WTC11 (cell line): ENCODE data around the gene UBE2N. TPM values are rescaled to one million over a fixed set of nuclear protein-coding genes. Genes with fewer than 3 reads are reported as not detected.
A peak's percentile ranks its signal among the peaks of the same experiment; 100 is the strongest.

Experiments used
- ATAC-seq: fragments of 200-7000 bp; cut with Tn5 transposase; 2 replicates; pipeline ENCODE4 v1.10.0; 2021; ENCODE audit warnings: mild to moderate bottlenecking, moderate library complexity
- CTCF ChIA-PET: fragments of 300-600 bp; sonication (Branson Sonifier 250); formaldehyde crosslinking; loops from one replicate; lab custom pipeline; 2021; ENCODE audit warnings: antibody characterized with exemption; lab: Charles Lee
- POLR2A ChIA-PET: fragments of 350-600 bp; sonication (Branson Sonifier 250); formaldehyde crosslinking; loops from one replicate; lab custom pipeline; 2021; ENCODE audit warnings: antibody characterized with exemption; lab: Charles Lee
- DNase-seq: peaks from one replicate; pipeline ENCODE4 v3.0.0; 2021; ENCODE audit warnings: low spot score
- H3K27ac Mint-ChIP-seq: 2 replicates; pipeline ENCODE4 v1.8.0; 2021; ENCODE audit warnings: mixed read lengths
- H3K27me3 Mint-ChIP-seq: 2 replicates; pipeline ENCODE4 v1.8.0; 2021; ENCODE audit warnings: low read depth, mild to moderate bottlenecking, moderate library complexity, mixed read lengths
- H3K36me3 Mint-ChIP-seq: 2 replicates; pipeline ENCODE4 v1.8.0; 2021; ENCODE audit warnings: mixed read lengths
- H3K4me1 Mint-ChIP-seq: 2 replicates; pipeline ENCODE4 v1.8.0; 2022; ENCODE audit warnings: mixed read lengths
- H3K4me3 Mint-ChIP-seq: 2 replicates; pipeline ENCODE4 v1.8.0; 2021; ENCODE audit warnings: mild to moderate bottlenecking, moderate library complexity, mixed read lengths
- H3K9me3 Mint-ChIP-seq: 2 replicates; pipeline ENCODE4 v1.8.0; 2021; ENCODE audit warnings: mixed read lengths
- ESRRA ChIP-seq: sonication (generic); formaldehyde crosslinking; IDR thresholded peaks from 2 replicates; pipeline ENCODE4 v1.8.1; 2022; ENCODE audit warnings: mild to moderate bottlenecking, missing genetic modification reagents, borderline replicate concordance
- FOXJ3 ChIP-seq: sonication (generic); formaldehyde crosslinking; IDR thresholded peaks from 2 replicates; pipeline ENCODE4 v1.9.0; 2021; ENCODE audit warnings: missing genetic modification reagents, mild to moderate bottlenecking, borderline replicate concordance
- FOXP4 ChIP-seq: sonication (generic); formaldehyde crosslinking; IDR thresholded peaks from 2 replicates; pipeline ENCODE4 v1.8.0; 2022; ENCODE audit warnings: mild to moderate bottlenecking, missing genetic modification reagents
- GTF2I ChIP-seq: fragments of 250-450 bp; sonication (Bioruptor Pico); conservative IDR thresholded peaks from 2 replicates; pipeline ENCODE4 v1.4.0; 2021; ENCODE audit warnings: mild to moderate bottlenecking
- HMGXB4 ChIP-seq: sonication (generic); formaldehyde crosslinking; IDR thresholded peaks from 2 replicates; pipeline ENCODE4 v1.8.1; 2023; ENCODE audit warnings: mild to moderate bottlenecking, moderate library complexity, missing genetic modification reagents
- MYBL2 ChIP-seq: sonication (generic); formaldehyde crosslinking; IDR thresholded peaks from 2 replicates; pipeline ENCODE4 v1.8.1; 2023; ENCODE audit warnings: mild to moderate bottlenecking, moderate library complexity, missing genetic modification reagents
- NR2C2 ChIP-seq: sonication (generic); formaldehyde crosslinking; IDR thresholded peaks from 2 replicates; pipeline ENCODE4 v1.8.0; 2022; ENCODE audit warnings: mild to moderate bottlenecking, missing genetic modification reagents
- NR3C1 ChIP-seq: sonication (generic); formaldehyde crosslinking; conservative IDR thresholded peaks from 2 replicates; pipeline ENCODE4 v1.8.1; 2023; ENCODE audit warnings: low read depth, mild to moderate bottlenecking, missing genetic modification reagents
- OVOL2 ChIP-seq: fragments of 250-450 bp; sonication (Bioruptor Pico); IDR thresholded peaks from 2 replicates; pipeline ENCODE4 v1.9.0; 2021; ENCODE audit warnings: mild to moderate bottlenecking, borderline replicate concordance
- SOX15 ChIP-seq: fragments of 250-450 bp; sonication (Bioruptor Pico); IDR thresholded peaks from 2 replicates; pipeline ENCODE4 v1.9.0; 2021; ENCODE audit warnings: mild to moderate bottlenecking
- USF1 ChIP-seq: sonication (generic); formaldehyde crosslinking; IDR thresholded peaks from 2 replicates; pipeline ENCODE4 v1.8.0; 2022; ENCODE audit warnings: mild to moderate bottlenecking, missing genetic modification reagents
- USF2 ChIP-seq: sonication (generic); formaldehyde crosslinking; IDR thresholded peaks from 2 replicates; pipeline ENCODE4 v1.8.1; 2023; ENCODE audit warnings: mild to moderate bottlenecking, missing genetic modification reagents, moderate library complexity
- ZBTB21 ChIP-seq: sonication (generic); formaldehyde crosslinking; IDR thresholded peaks from 2 replicates; pipeline ENCODE4 v1.8.1; 2023; ENCODE audit warnings: mild to moderate bottlenecking, missing genetic modification reagents, borderline replicate concordance
- ZMAT4 ChIP-seq: fragments of 250-450 bp; sonication (Bioruptor Pico); IDR thresholded peaks from 2 replicates; pipeline ENCODE4 v1.9.0; 2021; ENCODE audit warnings: mild to moderate bottlenecking
- ZNF219 ChIP-seq: sonication (generic); formaldehyde crosslinking; IDR thresholded peaks from 2 replicates; pipeline ENCODE4 v1.8.0; 2023; ENCODE audit warnings: missing genetic modification reagents, mild to moderate bottlenecking, borderline replicate concordance
- ZNF416 ChIP-seq: fragments of 250-450 bp; sonication (Bioruptor Pico); IDR thresholded peaks from 2 replicates; pipeline ENCODE4 v1.9.0; 2021; ENCODE audit warnings: mild to moderate bottlenecking, inconsistent platforms
- total RNA-seq: library from RNA; stranded (reverse); gene quantifications from 3 replicates; pipeline ENCODE4 v1.2.3, GENCODE V29; 2021

UBE2N gene
- total RNA-seq, 1 experiment from 2014 or later, result 195 TPM

GRCh38 chr12:93404961-93405849 lies 36.5 kb downstream of the UBE2N start:
- H3K27ac Mint-ChIP-seq, result 0 out of 2 replicates have a peak overlapping the region, but pooled peaks have one; percentile 6
- no peak for TF ChIP-seq MYBL2 (CRISPR knock-in tag)
- no peak for TF ChIP-seq HMGXB4 (CRISPR knock-in tag)
- TF ChIP-seq ZNF219 (CRISPR knock-in tag), result no peak
- TF ChIP-seq SOX15 (CRISPR knock-in tag), result no peak
- no peak for TF ChIP-seq USF2 (CRISPR knock-in tag)
- no peak for TF ChIP-seq ZMAT4
- no peak for TF ChIP-seq ZNF416 (CRISPR knock-in tag)
- no peak for TF ChIP-seq USF1
- no peak for TF ChIP-seq NR3C1
- TF ChIP-seq OVOL2 (CRISPR knock-in tag), result no peak
- no peak for TF ChIP-seq FOXJ3 (CRISPR knock-in tag)
- no peak for TF ChIP-seq FOXP4 (CRISPR knock-in tag)
- no peak for TF ChIP-seq ESRRA (CRISPR knock-in tag)
- no peak for TF ChIP-seq ZBTB21 (CRISPR knock-in tag)
- no peak for TF ChIP-seq NR2C2 (CRISPR knock-in tag)
- no peaks in the 10 kb centered on the region for H3K27me3 Mint-ChIP-seq
- no peaks in the 10 kb centered on the region; the same call in 1 of the 2 replicates for H3K4me1 Mint-ChIP-seq
- no peak overlapping the region for H3K4me3 Mint-ChIP-seq
- DNase-seq (no peak), ATAC-seq (peak; percentile 27; the same call in 1 of the 2 replicates)
- ChIA-PET CTCF (interaction anchor here (0.6 to 1.8 kb wide), 7 partner anchors 14 to 1656 kb away, joined by 3 to 9 read pairs (median 4); no protein-coding TSS in a partner anchor), POLR2A (interaction anchor here (0.5 to 0.6 kb wide), 2 partner anchors 9 to 348 kb away, joined by 5 read pairs; no protein-coding TSS in a partner anchor)
- H3K9me3 Mint-ChIP-seq, result no peaks in the 10 kb centered on the region
- peaks cover 21% of the 10 kb centered on the region for H3K36me3 Mint-ChIP-seq

GRCh38 chr12:93403988-93404803 lies 37.6 kb downstream of the UBE2N start:
- Mint-ChIP-seq H3K27me3 (no peaks in the 10 kb centered on the region), H3K4me1 (no peaks in the 10 kb centered on the region; the same call in 1 of the 2 replicates), H3K4me3 (no peak overlapping the region), H3K9me3 (no peaks in the 10 kb centered on the region), H3K36me3 (peaks cover 15% of the 10 kb centered on the region), H3K27ac (peak overlapping the region; percentile 17)
- ChIA-PET CTCF (interaction anchor here (0.6 to 1.8 kb wide), 4 partner anchors 15 to 573 kb away, joined by 3 to 9 read pairs (median 5); no protein-coding TSS in a partner anchor), POLR2A (interaction anchor here (0.5 kb wide), 1 partner anchor 10 kb away, joined by 5 read pairs; no protein-coding TSS in a partner anchor)
- DNase-seq (no peak), ATAC-seq (no peak)
- TF ChIP-seq OVOL2 (CRISPR knock-in tag) (0 out of 2 replicates have a peak, but pooled peaks have one; percentile 34), GTF2I (no peak)
